NCI-H2081 treated with DMSO at 0.1 percent for 48 hours (cell line): ENCODE results near the gene ABCB8.

Experiments used
- DNase-seq: peaks from one replicate; lab custom pipeline; 2025; lab: John Stamatoyannopoulos, UW

ABCB8 gene

GRCh38 chr7:151074817-151075661, 46.8 kb downstream of the ABCB8 start:
- no peak for DNase-seq

DNA sequence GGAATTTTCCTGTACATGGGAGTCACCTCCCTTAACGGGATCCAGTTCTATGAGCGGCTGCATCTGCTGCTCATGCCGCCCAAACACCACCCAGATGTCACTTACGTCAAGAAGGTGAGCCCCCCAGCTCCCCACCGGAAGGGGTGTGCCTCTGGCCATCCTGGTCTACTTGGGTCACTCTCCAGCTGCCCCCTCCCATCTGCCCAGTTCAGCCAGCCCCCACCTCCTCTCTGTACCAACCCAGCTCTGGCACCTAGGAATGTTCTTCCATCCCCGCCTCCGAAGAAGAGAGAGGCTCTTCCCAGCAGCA, 47.4 kb downstream of the ABCB8 start:
- no peak for DNase-seq

GRCh38 chr7:151075978-151076426, 47.8 kb downstream of the ABCB8 start:
- DNase-seq, result no peak

GRCh38 chr7:151076863-151077704, 48.8 kb downstream of the ABCB8 start:
- DNase-seq, result no peak

DNA sequence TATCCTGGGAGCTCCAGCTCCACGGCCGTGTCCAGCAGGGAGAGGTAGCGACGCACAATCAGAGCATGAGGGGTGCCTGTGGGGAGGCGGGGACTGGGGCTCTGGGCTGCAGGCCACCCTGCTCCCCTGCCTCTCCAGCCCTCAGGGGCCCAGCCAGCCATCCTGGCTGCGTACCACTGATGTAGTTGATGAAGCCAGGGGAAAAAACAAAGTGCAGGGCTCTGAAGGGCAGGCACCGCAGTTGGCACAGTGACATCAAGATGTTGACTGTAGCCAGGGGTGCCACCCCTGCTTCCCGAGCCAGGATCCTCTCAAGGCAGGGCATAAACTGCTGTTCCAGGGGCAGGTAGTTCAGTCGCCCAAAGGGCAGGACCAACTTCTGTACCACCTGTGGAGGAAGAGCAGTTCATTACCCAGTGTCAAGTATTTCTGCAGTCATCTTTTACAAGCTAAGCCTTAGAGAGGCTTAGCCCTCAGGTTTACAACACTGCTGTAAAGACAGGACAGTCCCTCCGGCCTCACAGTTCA, 49.5 kb downstream of the ABCB8 start:
- DNase-seq, result no peak

DNA sequence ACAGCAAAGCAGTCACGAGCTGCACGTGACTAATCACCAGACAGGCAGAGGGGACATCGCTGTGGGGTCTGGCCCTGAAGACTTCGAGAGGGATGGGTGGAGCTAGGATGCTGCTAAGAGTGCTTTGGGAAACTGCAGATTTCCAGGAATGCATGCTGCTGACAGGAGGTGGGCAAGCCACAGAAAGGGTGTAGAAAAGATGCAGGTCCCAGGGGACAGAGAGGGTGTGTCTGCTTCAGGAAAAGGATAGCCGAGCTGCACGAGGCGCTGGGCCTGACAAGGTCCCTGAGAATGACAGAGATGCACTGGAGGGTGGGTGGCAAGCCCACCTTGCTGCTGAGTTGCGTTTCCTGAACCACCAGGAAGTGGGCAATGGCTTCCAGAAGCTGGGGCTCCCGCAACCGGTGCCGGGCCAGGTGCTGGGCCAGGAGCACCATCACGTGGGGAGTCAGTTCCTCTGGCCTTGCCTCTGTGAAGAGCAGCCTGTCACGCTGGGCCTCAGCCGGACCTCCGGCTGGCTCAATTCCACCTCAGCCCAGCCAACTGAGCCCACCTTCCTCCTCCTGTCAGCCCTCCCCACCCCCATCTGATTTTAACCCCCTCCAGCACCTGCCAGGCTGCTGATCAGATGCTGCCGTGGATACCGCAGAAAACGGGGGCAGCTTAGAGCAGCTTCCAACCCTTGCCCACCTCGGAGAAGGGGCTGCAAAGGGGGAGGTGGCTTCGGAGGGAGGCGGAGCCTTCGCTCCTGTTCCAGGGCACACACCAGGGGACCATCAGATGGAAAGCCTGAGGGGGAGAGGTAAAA, 50.2 kb downstream of the ABCB8 start:
- DNase-seq, result no peak

GRCh38 chr7:151079199-151079910, 51.1 kb downstream of the ABCB8 start:
- no peak for DNase-seq

- DNase-seq, result no peak
Observed at GRCh38 chr7:151080067-151080521, 51.8 kb downstream of the ABCB8 start.

DNA sequence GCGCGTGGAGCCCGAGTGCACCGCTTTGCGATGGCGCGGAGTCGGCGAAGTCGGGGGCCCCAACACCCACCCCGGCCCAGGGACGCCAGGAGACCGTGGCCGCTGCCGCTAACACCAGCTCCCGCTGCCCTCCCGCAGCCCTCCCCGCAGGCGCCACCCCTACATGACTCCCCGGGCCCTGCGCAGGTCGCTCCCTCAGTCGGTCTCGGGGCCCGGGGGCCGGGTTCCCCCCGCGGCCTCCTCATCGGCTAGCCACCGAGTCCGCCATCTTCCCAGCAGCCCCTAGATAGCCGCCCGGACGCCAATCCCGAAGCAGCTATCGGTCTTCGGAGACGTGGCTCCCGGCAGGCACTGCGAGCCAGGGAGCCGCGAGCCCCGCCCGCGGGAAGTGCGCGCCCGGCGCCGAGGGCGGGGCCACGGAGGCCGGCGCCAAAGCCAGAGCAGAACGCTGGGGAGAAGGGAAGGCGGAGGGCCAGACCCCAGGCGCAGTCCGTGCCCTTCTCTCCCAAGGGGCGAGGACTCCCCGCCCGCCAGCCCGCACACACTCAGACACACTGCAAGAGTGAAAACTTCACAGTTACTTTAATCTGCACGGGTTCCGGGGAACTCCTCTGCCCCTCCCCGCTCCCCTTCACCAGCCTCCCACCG, 52.4 kb downstream of the ABCB8 start, which contains the start of gene FASTK:
Gene FASTK, minus strand, starts transcription at position 288 of the 648 bp plus-strand sequence. Its CDS starts 43 bp downstream, at position 245.
- peak; percentile 64 for DNase-seq

GRCh38 chr7:151081170-151082101, 53.2 kb downstream of the ABCB8 start:
- DNase-seq, result no peak

DNA sequence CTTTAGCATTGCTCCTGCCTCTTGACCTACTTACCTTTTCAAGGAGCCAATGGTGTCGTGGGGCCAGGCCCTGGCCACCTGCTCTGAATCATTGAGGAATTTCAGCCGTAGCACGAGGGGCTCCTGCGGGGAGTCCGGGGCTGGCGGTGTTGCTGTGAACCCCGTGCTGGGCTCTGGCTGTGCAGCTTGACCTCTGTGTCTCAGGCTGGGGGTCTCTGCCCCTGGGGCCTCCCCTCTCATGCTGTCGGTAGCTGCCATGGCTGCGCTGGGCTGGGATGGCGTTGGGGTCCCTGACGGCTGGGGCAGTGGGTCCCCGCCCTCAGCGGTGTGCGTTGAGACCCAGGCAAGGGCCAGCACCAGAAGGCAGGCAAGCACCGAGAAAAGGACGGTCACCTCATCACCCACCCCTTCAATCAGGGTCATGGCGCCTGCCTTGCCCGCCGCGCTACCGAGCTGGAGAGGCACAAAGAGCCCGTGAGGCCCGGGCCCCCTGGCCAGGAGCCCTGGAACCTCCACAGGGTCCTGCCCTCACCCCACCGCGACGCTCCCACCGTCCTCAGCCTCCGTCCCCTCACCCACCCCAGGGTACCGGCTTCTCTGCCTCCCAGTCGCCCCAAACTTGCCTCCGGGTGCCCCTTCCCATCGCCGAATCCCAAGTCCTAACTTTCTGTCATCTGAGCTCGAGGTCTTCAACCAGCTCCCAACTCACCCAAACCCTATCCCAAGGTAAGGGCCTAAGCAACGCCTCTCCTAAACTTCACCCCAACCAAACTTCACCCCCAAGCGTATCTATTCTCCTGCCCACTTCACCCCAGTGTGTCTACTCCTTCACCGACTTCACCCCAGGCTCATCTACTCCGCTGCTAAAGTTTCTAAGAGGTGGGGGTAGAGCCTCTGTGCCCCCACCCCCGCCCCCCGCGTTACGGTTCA, 54.2 kb downstream of the ABCB8 start:
- DNase-seq, result no peak

GRCh38 chr7:151083071-151083823, 55.0 kb downstream of the ABCB8 start, which contains the start of gene TMUB1:
TMUB1 (minus strand) TSS chr7:151083493; CDS start chr7:151082563, 930 bp downstream.
- no peak for DNase-seq

- DNase-seq, result no peak
Observed at GRCh38 chr7:151083824-151084160, 55.5 kb downstream of the ABCB8 start.

GRCh38 chr7:151085329-151085690, 57.1 kb downstream of the ABCB8 start:
- no peak for DNase-seq

DNA sequence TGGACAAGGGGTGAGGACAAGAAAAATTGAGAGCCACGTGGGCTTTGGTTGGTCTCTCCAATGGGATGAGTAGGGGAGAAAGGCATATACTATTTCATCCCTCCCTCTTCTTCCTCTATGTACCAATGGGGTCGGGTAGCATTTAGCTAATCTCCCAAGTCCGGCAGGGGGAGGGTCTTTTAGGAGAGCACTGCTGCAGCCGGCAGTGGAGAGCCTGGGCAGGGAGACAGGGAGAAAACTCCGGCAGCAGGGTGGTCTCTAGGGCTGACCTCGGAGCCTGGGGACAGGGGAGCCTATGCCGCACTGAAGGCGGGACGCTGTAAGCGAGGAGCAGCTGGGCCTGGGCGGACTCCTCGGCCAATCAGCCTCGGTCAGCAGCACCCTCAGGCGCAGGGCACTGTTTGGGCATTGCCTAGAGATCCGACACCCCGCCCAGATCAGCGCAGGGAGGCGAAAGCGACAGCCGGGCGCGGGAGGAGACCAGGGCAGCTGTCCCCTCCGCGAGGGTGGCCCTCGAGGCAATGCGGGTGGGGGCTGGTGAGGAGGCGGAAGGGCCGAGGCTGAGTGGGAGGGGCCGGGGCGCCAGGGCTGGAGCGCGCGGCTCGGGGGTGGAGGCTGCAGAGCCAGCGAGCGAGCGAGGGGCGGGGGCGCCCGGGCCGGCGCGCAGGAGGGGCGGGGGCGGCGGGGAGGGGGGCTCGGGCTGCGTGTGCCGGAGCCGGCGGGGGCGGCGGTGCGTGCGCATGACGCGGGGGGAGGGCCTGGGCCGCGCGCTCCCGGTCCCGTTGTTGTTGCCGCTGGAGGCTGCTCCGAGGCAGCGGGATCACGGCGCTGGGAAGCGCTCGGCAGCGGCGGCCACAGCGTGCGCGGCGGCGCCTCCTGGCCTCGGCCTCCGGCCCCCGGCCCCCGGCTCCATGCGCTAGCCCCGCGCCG, 57.7 kb downstream of the ABCB8 start, which contains the start of gene AGAP3:
Gene AGAP3, plus strand, starts transcription at position 785 of the 930 bp plus-strand sequence. CDS start 267 bp downstream, outside the sequence.
- DNase-seq, result no peak

DNA sequence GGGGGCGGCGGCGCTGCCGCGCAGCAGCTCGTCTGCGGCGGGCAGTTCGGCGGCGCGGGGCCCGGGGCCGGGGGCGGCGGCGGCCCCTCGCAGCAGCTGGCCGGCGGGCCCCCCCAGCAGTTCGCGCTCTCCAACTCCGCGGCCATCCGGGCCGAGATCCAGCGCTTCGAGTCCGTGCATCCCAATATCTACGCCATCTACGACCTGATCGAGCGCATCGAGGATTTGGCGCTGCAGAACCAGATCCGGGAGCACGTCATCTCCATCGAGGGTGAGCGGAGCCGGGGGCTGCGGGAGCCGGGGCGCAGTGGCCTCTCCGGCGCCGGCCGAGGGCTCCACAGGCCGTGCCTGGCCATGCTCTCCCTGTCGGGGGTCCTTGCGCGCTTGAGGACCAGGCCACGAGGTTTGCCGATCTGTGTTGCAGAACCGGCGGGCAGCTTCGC, 58.6 kb downstream of the ABCB8 start:
- DNase-seq, result no peak
